H1 (cell line): ENCODE results near the gene OPHN1. TPM values are rescaled to one million over a fixed set of nuclear protein-coding genes. Genes with fewer than 3 reads are reported as not detected.

ENCODE experiments used
- CTCF ChIA-PET: fragments of 300-600 bp; sonication (Branson Sonifier 250); formaldehyde crosslinking; loops from one replicate; lab custom pipeline; 2021; ENCODE audit not compliant: partially characterized antibody; lab: Charles Lee
- POLR2A ChIA-PET: fragments of 300-600 bp; sonication (Branson Sonifier 250); formaldehyde crosslinking; loops from one replicate; lab custom pipeline; 2021; ENCODE audit warnings: inconsistent platforms; ENCODE audit not compliant: partially characterized antibody; lab: Charles Lee
- DNase-seq, 2 experiments: peaks; one replicate each; pipeline versions ENCODE4 v3.0.0 to v3.0.0-alpha.2; 2010 to 2022; ENCODE audit warnings: low spot score in 2 of 2, low read depth in 1 of 2, mixed read lengths in 1 of 2
- FAIRE-seq: peaks from 2 replicates; lab custom pipeline; 2011; peaks lifted over from hg19 to GRCh38; lab: Jason Lieb, UNC
- H2AFZ ChIP-seq: 2 replicates; pipeline ENCODE4 v1.8.1; 2012; ENCODE audit warnings: low read length, inconsistent platforms
- H2AK5ac ChIP-seq: 2 replicates; pipeline ENCODE4 v1.6.1; 2013; ENCODE audit warnings: low read depth, low read length
- H2BK120ac ChIP-seq: replicated peaks from 2 replicates; pipeline ENCODE3; 2013; ENCODE audit warnings: low read depth, low read length, inconsistent platforms
- H2BK12ac ChIP-seq: 2 replicates; pipeline ENCODE4 v1.6.1; 2013; ENCODE audit warnings: low read depth, low read length
- H2BK15ac ChIP-seq: 2 replicates; pipeline ENCODE4 v1.6.1; 2013; ENCODE audit warnings: low read length
- H2BK20ac ChIP-seq: 2 replicates; pipeline ENCODE4 v1.6.1; 2013; ENCODE audit warnings: low read length
- H2BK5ac ChIP-seq: 2 replicates; pipeline ENCODE4 v1.6.1; 2013; ENCODE audit warnings: low read depth, low read length
- H3K14ac ChIP-seq: 2 replicates; pipeline ENCODE4 v1.6.1; 2013; ENCODE audit warnings: inconsistent platforms; ENCODE audit not compliant: insufficient read length
- H3K18ac ChIP-seq: 2 replicates; pipeline ENCODE4 v1.6.1; 2013; ENCODE audit warnings: low read length; ENCODE audit errors: extremely low read depth
- H3K23ac ChIP-seq: 2 replicates; pipeline ENCODE4 v1.6.1; 2013; ENCODE audit warnings: inconsistent platforms; ENCODE audit not compliant: insufficient read length
- H3K23me2 ChIP-seq: 2 replicates; pipeline ENCODE4 v1.6.1; 2013; ENCODE audit warnings: low read depth, low read length
- H3K27ac ChIP-seq: 2 replicates; pipeline ENCODE4 v1.6.1; 2011; ENCODE audit warnings: low read depth, low read length, inconsistent platforms
- H3K27me3 ChIP-seq, 4 experiments: replicated peaks in 1 of 4; 1 replicate in 1 of 4; 2 replicates in 3 of 4; pipeline versions ENCODE4 v1.6.1 to v1.8.1; 2011 to 2013; ENCODE audit warnings: low read length in 3 of 4, mild to moderate bottlenecking in 3 of 4, inconsistent platforms in 2 of 4, mixed read lengths in 2 of 4, moderate library complexity in 1 of 4; ENCODE audit not compliant: control insufficient read depth in 3 of 4, insufficient read depth in 3 of 4; ENCODE audit errors: extremely low read depth in 1 of 4
- H3K36me3 ChIP-seq, 4 experiments: 2 replicates each; pipeline versions ENCODE4 v1.6.1 to v1.8.1; 2011 to 2013; ENCODE audit warnings: mild to moderate bottlenecking in 4 of 4, low read length in 3 of 4, moderate library complexity in 2 of 4, control low read depth in 1 of 4, inconsistent platforms in 1 of 4; ENCODE audit not compliant: insufficient read depth in 4 of 4, control insufficient read depth in 2 of 4
- H3K4ac ChIP-seq: replicated peaks from 2 replicates; pipeline ENCODE3; 2013; ENCODE audit warnings: low read length, low read depth, mixed read lengths, inconsistent platforms; ENCODE audit not compliant: insufficient read length
- H3K4me1 ChIP-seq, 4 experiments: replicated peaks in 1 of 4; 1 replicate in 1 of 4; 2 replicates in 3 of 4; pipeline versions ENCODE4 v1.6.1 to v1.8.1; 2011 to 2013; ENCODE audit warnings: low read length in 3 of 4, inconsistent platforms in 2 of 4, mixed read lengths in 1 of 4; ENCODE audit not compliant: insufficient read depth in 4 of 4, control insufficient read depth in 3 of 4
- H3K4me2 ChIP-seq, 2 experiments: 2 replicates each; pipeline versions ENCODE4 v1.6.1 to v1.8.1; 2011 to 2013; ENCODE audit warnings: low read depth in 2 of 2, low read length in 2 of 2, control low read depth in 1 of 2, inconsistent platforms in 1 of 2, mild to moderate bottlenecking in 1 of 2; ENCODE audit not compliant: insufficient read depth in 1 of 2
- H3K4me3 ChIP-seq, 4 experiments: fragments of 200-600, 300-600 bp in 1 of 4; sonication (generic), shearing (Covaris generic), sonication (Bioruptor Twin) in 1 of 4; 2 replicates each; pipeline versions ENCODE4 v1.5.1 to v1.8.1; 2011 to 2016; ENCODE audit warnings: low read length in 4 of 4, low read depth in 3 of 4, control low read depth in 2 of 4, inconsistent platforms in 2 of 4, mild to moderate bottlenecking in 2 of 4, mixed read lengths in 1 of 4, moderate library complexity in 1 of 4; ENCODE audit not compliant: insufficient read depth in 2 of 4; ENCODE audit errors: extremely low read depth in 1 of 4
- H3K56ac ChIP-seq: replicated peaks from 2 replicates; pipeline ENCODE3; 2013; ENCODE audit warnings: low read depth, mild to moderate bottlenecking, mixed read lengths, low read length, inconsistent platforms; ENCODE audit not compliant: insufficient read length
- H3K79me1 ChIP-seq: 2 replicates; pipeline ENCODE4 v1.6.1; 2013; ENCODE audit warnings: low read depth, low read length, control low read depth
- H3K79me2 ChIP-seq, 2 experiments: 2 replicates each; pipeline versions ENCODE4 v1.6.1 to v1.8.1; 2012 to 2013; ENCODE audit warnings: low read length in 2 of 2, mild to moderate bottlenecking in 2 of 2, inconsistent platforms in 1 of 2; ENCODE audit not compliant: insufficient read depth in 2 of 2, control insufficient read depth in 1 of 2
- H3K9ac ChIP-seq, 4 experiments: replicated peaks in 1 of 4; 1 replicate in 1 of 4; 2 replicates in 3 of 4; pipeline versions ENCODE4 v1.6.1 to v1.8.1; 2011 to 2013; ENCODE audit warnings: low read depth in 3 of 4, low read length in 3 of 4, control low read depth in 2 of 4, mild to moderate bottlenecking in 2 of 4, moderate library complexity in 2 of 4, inconsistent platforms in 1 of 4; ENCODE audit errors: extremely low read depth in 1 of 4
- H3K9me3 ChIP-seq, 2 experiments: 2 replicates each; pipeline versions ENCODE4 v1.6.1 to v1.8.1; 2012 to 2013; ENCODE audit warnings: mild to moderate bottlenecking in 2 of 2, moderate library complexity in 2 of 2, control low read depth in 1 of 2, inconsistent platforms in 1 of 2, low read depth in 1 of 2, low read length in 1 of 2, mixed read lengths in 1 of 2; ENCODE audit not compliant: insufficient read depth in 2 of 2
- H4K20me1 ChIP-seq, 2 experiments: replicated peaks in 1 of 2; 2 replicates each; pipeline versions ENCODE3 to v1.8.1; 2011 to 2013; ENCODE audit warnings: inconsistent platforms in 2 of 2, low read length in 2 of 2, mild to moderate bottlenecking in 1 of 2; ENCODE audit not compliant: insufficient read depth in 2 of 2, control insufficient read depth in 1 of 2
- H4K5ac ChIP-seq: 2 replicates; pipeline ENCODE4 v1.6.1; 2013; ENCODE audit warnings: low read length, low read depth, mixed read lengths, inconsistent platforms; ENCODE audit not compliant: insufficient read length
- H4K8ac ChIP-seq: 2 replicates; pipeline ENCODE4 v1.8.0; 2013; ENCODE audit warnings: mild to moderate bottlenecking, moderate library complexity, low read length, inconsistent platforms; ENCODE audit not compliant: insufficient read depth; ENCODE audit errors: extremely low read depth
- H4K91ac ChIP-seq: replicated peaks from 2 replicates; pipeline ENCODE3; 2013; ENCODE audit warnings: low read length, mixed read lengths, inconsistent platforms; ENCODE audit not compliant: insufficient read length
- ATF2 ChIP-seq: IDR thresholded peaks from 2 replicates; pipeline ENCODE4 v1.6.1; 2012; ENCODE audit warnings: low read length, inconsistent platforms
- CHD1 ChIP-seq: IDR thresholded peaks from 2 replicates; pipeline ENCODE4 v1.6.1; 2012; ENCODE audit warnings: low read depth, low read length, improper control_type of control experiment
- CTCF ChIP-seq, 3 experiments: IDR thresholded peaks; 1 replicate in 2 of 3; 2 replicates in 1 of 3; pipeline versions ENCODE4 v1.5.1 to v1.6.1; 2011; ENCODE audit warnings: low read length in 3 of 3, mild to moderate bottlenecking in 3 of 3, inconsistent platforms in 2 of 3, low read depth in 1 of 3, moderate library complexity in 1 of 3; ENCODE audit not compliant: insufficient read depth in 1 of 3; ENCODE audit errors: control extremely low read depth in 1 of 3
- EGR1 ChIP-seq: IDR thresholded peaks from 2 replicates; pipeline ENCODE4 v1.6.1; 2011; ENCODE audit warnings: low read depth, low read length, borderline replicate concordance
- GABPA ChIP-seq: IDR thresholded peaks from 2 replicates; pipeline ENCODE4 v1.6.1; 2011; ENCODE audit warnings: mild to moderate bottlenecking, low read length, moderate library complexity, borderline replicate concordance; ENCODE audit not compliant: insufficient read depth
- HDAC2 ChIP-seq, 2 experiments: fragments of 300-600 bp in 1 of 2; sonication (generic) in 1 of 2; IDR thresholded peaks; 2 replicates each; pipeline ENCODE4 v1.6.1; 2011 to 2012; ENCODE audit warnings: low read depth in 2 of 2, low read length in 2 of 2, mild to moderate bottlenecking in 2 of 2, moderate library complexity in 2 of 2, borderline replicate concordance in 1 of 2, inconsistent platforms in 1 of 2
- HDAC6 ChIP-seq: IDR thresholded peaks from one replicate; pipeline ENCODE4 v1.7.1; 2012; ENCODE audit warnings: low read depth, mild to moderate bottlenecking, inconsistent platforms, low read length, moderate library complexity
- KDM1A ChIP-seq: fragments of 200-600, 300-600 bp; sonication (generic); IDR thresholded peaks from 2 replicates; pipeline ENCODE4 v1.7.1; 2016; ENCODE audit warnings: mild to moderate bottlenecking, low read length, borderline replicate concordance
- SIN3A ChIP-seq, 2 experiments: IDR thresholded peaks in 1 of 2; conservative IDR thresholded peaks in 1 of 2; 2 replicates each; pipeline ENCODE4 v1.6.1; 2011 to 2012; ENCODE audit warnings: low read length in 2 of 2, improper control_type of control experiment in 1 of 2, low read depth in 1 of 2, mild to moderate bottlenecking in 1 of 2
- SP2 ChIP-seq: IDR thresholded peaks from 2 replicates; pipeline ENCODE4 v1.6.1; 2012; ENCODE audit warnings: mild to moderate bottlenecking, low read length, inconsistent platforms
- WGBS, 2 experiments: shearing (Covaris generic) in 1 of 2; methylation state at CpG; one replicate each; pipeline versions ENCODE4 v1.1.6 to v1.1.7; 2013 to 2015; ENCODE audit warnings: low lambda C conversion rate in 2 of 2, mixed read lengths in 2 of 2, inconsistent platforms in 1 of 2, low coverage in 1 of 2, missing lambda C conversion rate in 1 of 2; ENCODE audit not compliant: insufficient replicate concordance in 2 of 2, insufficient coverage in 1 of 2, insufficient read length in 1 of 2; ENCODE audit errors: extremely low coverage in 1 of 2, missing lambda C conversion rate in 1 of 2; 5-methylcytosine and 5-hydroxymethylcytosine counted together
- polyA plus RNA-seq, 7 experiments: library from polyadenylated mRNA; depleted of rRNA in 3 of 7; stranded (reverse) in 5 of 7; unstranded in 2 of 7; fragments of >200 nt in 5 of 7; fragments of 200-250 nt in 2 of 7; gene quantifications; 1 replicate in 5 of 7; 2 replicates in 1 of 7; 4 replicates in 1 of 7; pipeline versions ENCODE4 v1.2.1 to v1.2.3, GENCODE V29; 2011 to 2013; ENCODE audit warnings: missing spikeins in 2 of 7, mixed read lengths in 2 of 7
- total RNA-seq: library from RNA; stranded (reverse); fragmentation: NEBNext Ultra II Directional; extraction: Animal tissue kit (Norgen Biotek cat#: 25700); gene quantifications from 2 replicates; pipeline ENCODE4 v1.2.1, GENCODE V29; 2021

Gene OPHN1
- total and polyA plus RNA-seq, 2 of the 8 experiments (the other 6 are each of a cell fraction or from before 2014, with no cell fraction given), result 1.2 to 3.5 TPM

GRCh38 chrX:68304602-68305001 is 128.7 kb downstream of the OPHN1 start:
- Histone ChIP-seq H3K9ac (no peak overlapping the region), H3K9me3 (no peaks in the 10 kb centered on the region), H2BK15ac (no peak overlapping the region), H3K27ac (no peak overlapping the region), H4K20me1 (no peaks in the 10 kb centered on the region), H2BK20ac (no peak overlapping the region), H3K23ac (no peak overlapping the region), H2AFZ (no peak overlapping the region), H4K5ac (no peak overlapping the region), H3K23me2 (no peaks in the 10 kb centered on the region), H3K4me3 (no peak overlapping the region), H4K91ac (no peak overlapping the region), H3K36me3 (no peaks in the 10 kb centered on the region), H3K4me1 (no peaks in the 10 kb centered on the region), H4K8ac (no peak overlapping the region), H3K18ac (no peak overlapping the region), H2AK5ac (no peak overlapping the region), H3K79me1 (no peaks in the 10 kb centered on the region), H3K79me2 (no peaks in the 10 kb centered on the region), H2BK5ac (no peak overlapping the region), H3K27me3 (no peaks in the 10 kb centered on the region), H2BK120ac (no peak overlapping the region), H3K56ac (no peak overlapping the region), H2BK12ac (no peak overlapping the region), H3K4me2 (no peak overlapping the region), H3K4ac (no peak overlapping the region), H3K14ac (no peak overlapping the region)
- WGBS, 2 experiments, result 100% methylated on average over 1 of the region's 1 CpG; no CpG with 5 or more reads in 1 of the 2 experiments
- ChIA-PET CTCF (no interaction called here), POLR2A (no interaction called here)
- FAIRE-seq (no peak), DNase-seq (no peak)
- TF ChIP-seq SIN3A (conservative IDR thresholded peaks at IDR 0.05 in 1 of 2, IDR thresholded peaks at IDR 0.05 in 1 of 2; ENCODE audit: low read depth in 1 of 2, low read length in 2 of 2) (no peak), HDAC6 (no peak), CHD1 (no peak), CTCF (IDR thresholded peaks at IDR 0.05; ENCODE audit: control extremely low read depth in 1 of 3, insufficient read depth in 1 of 3, low read depth in 1 of 3, low read length in 3 of 3) (no peak), ATF2 (no peak), KDM1A (no peak), SP2 (no peak), HDAC2 (IDR thresholded peaks at IDR 0.05; ENCODE audit: borderline replicate concordance in 1 of 2, low read depth in 2 of 2, low read length in 2 of 2) (no peak), GABPA (no peak), EGR1 (no peak)
